Measurements from ENCODE around the gene PLXDC2.

PLXDC2 gene

GRCh38 chr10:19874190-19874589, 58.0 kb downstream of the PLXDC2 start:
- TF ChIP-seq, protein P1, sequence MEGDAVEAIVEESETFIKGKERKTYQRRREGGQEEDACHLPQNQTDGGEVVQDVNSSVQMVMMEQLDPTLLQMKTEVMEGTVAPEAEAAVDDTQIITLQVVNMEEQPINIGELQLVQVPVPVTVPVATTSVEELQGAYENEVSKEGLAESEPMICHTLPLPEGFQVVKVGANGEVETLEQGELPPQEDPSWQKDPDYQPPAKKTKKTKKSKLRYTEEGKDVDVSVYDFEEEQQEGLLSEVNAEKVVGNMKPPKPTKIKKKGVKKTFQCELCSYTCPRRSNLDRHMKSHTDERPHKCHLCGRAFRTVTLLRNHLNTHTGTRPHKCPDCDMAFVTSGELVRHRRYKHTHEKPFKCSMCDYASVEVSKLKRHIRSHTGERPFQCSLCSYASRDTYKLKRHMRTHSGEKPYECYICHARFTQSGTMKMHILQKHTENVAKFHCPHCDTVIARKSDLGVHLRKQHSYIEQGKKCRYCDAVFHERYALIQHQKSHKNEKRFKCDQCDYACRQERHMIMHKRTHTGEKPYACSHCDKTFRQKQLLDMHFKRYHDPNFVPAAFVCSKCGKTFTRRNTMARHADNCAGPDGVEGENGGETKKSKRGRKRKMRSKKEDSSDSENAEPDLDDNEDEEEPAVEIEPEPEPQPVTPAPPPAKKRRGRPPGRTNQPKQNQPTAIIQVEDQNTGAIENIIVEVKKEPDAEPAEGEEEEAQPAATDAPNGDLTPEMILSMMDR (IDR thresholded peaks at IDR 0.05; ENCODE audit: insufficient read depth, missing control alignments), result no peak
- DNase-seq (ENCODE audit: insufficient read length, low spot score) (no peak), FAIRE-seq (no peak)

GRCh38 chr10:19874791-19875190, 58.6 kb downstream of the PLXDC2 start:
- no peak for DNase-seq (ENCODE audit: insufficient read length, low spot score)
- TF ChIP-seq, protein P1 (IDR thresholded peaks at IDR 0.05; ENCODE audit: insufficient read depth, missing control alignments), result no peak
- FAIRE-seq, result no peak

DNA sequence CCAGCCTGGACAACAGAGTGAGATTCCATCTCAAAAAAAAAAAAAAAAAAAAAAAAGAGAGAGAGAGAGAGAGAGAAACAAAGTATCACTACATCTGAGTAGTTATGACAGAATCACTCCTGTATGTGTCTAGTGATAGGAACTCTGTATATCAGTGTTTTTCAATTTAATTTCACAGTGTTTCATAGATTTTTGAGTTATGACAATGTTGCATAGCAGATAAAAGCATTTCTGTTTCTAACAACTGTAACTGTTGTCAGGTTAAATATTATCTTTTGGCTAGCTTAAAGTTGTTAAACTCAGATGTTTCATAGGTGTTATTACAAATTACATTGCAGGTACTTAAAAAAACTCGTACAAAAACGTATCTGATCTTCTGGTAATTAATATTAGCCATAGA, 60.3 kb downstream of the PLXDC2 start:
- no peak for FAIRE-seq
- DNase-seq (ENCODE audit: insufficient read length, low spot score), result no peak
- TF ChIP-seq, protein P1 (IDR thresholded peaks at IDR 0.05; ENCODE audit: insufficient read depth, missing control alignments), result no peak

GRCh38 chr10:19877466-19878255, 61.4 kb downstream of the PLXDC2 start:
- DNase-seq (ENCODE audit: insufficient read length, low spot score), result no peak
- no peak for FAIRE-seq
- TF ChIP-seq, protein P1 (IDR thresholded peaks at IDR 0.05; ENCODE audit: insufficient read depth, missing control alignments), result no peak

DNA sequence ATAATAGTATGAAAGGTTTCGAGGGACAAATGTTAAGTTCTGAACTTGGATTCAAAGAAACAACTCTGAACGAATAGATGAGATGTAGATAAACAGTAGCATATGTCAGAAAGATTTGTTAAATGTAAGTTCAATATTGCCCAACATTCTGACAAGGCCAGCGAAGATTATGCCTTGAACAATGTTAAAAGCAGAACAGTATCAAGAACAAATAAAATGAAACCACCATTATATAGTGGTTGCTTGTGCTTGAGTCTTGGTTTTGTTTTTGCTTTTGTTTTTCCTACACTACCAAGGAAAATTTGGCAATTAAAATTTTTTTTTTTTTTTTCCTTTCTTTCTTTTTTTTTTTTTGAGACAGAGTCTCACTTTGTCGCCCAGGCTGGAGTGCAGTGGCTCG, 66.4 kb downstream of the PLXDC2 start:
- FAIRE-seq (no peak), DNase-seq (ENCODE audit: insufficient read length, low spot score) (no peak)
- TF ChIP-seq, protein P1 (IDR thresholded peaks at IDR 0.05; ENCODE audit: insufficient read depth, missing control alignments), result no peak

DNA sequence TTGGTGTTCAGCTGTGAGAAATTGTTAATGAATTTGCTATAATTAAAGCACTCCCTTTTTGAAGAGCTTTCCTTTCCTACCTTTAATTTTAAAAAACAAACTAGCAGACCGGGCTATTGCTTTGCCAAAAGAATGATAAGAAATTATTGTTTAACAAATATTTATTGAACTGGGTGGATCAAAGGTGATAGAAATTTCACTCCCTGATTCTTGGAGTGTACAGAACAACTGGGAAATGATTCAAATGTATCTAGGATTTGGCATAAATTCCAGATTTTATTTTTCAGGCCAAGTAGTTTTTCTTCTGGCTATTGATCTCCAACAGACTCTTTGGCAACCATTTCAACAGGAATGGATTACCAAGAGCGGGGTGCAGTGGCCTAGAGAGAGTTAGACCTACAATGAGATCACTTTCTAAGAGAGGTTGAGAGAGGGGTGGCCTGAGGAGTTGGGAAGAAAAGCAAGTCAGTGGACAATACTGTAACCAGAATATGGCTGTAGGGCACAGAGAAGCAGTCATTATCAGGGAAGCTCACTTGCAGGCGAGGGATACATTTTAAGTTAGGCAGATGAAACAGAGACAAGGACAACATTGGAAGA, 71.9 kb downstream of the PLXDC2 start:
- DNase-seq (ENCODE audit: insufficient read length, low spot score) (no peak), FAIRE-seq (no peak)
- TF ChIP-seq, protein P1 (IDR thresholded peaks at IDR 0.05; ENCODE audit: insufficient read depth, missing control alignments), result no peak

GRCh38 chr10:19889256-19889655, 73.0 kb downstream of the PLXDC2 start:
- TF ChIP-seq, protein P1 (IDR thresholded peaks at IDR 0.05; ENCODE audit: insufficient read depth, missing control alignments), result no peak
- no peak for DNase-seq (ENCODE audit: insufficient read length, low spot score)
- FAIRE-seq, result no peak

Measured in D721Med (cell line).